Hematopoietic multipotent progenitor cell treated with erythropoietin and hydrocortisone succinate and interleukin-3 and kit ligand, for 8 days (in vitro differentiated cells): ENCODE results near the gene NPM1.
"Not testable (repeated sequence)": the region's sequence is repeated elsewhere in the genome, so short reads cannot be mapped to it uniquely, and the experiment has no call there.

ENCODE experiments used
- DNase-seq: peaks from one replicate; pipeline ENCODE4 v3.0.0-alpha.2; 2015

NPM1 gene

GRCh38 chr5:171386861-171387344 lies 746 bp upstream of the NPM1 start:
- DNase-seq: peak; percentile 67

GRCh38 chr5:171387970-171388815 lies 544 bp downstream of the NPM1 start:
- DNase-seq: peak; percentile 80

GRCh38 chr5:171388816-171389168 lies 1.1 kb downstream of the NPM1 start:
- DNase-seq: no peak

- peak; percentile 2 for DNase-seq
Measured at GRCh38 chr5:171390883-171391677, 3.4 kb downstream of the NPM1 start.

- DNase-seq: peak; percentile 1
Measured at GRCh38 chr5:171391996-171392577, 4.4 kb downstream of the NPM1 start.

GRCh38 chr5:171392585-171393159 lies 5.0 kb downstream of the NPM1 start:
- DNase-seq: no peak

GRCh38 chr5:171395042-171395441 lies 7.4 kb downstream of the NPM1 start:
- peak; percentile 1 for DNase-seq

GRCh38 chr5:171396583-171396982 lies 8.9 kb downstream of the NPM1 start:
- DNase-seq: not testable (repeated sequence)

GRCh38 chr5:171397190-171397589 lies 9.5 kb downstream of the NPM1 start:
- DNase-seq: no peak

GRCh38 chr5:171397599-171397998 lies 9.9 kb downstream of the NPM1 start:
- DNase-seq: no peak

- DNase-seq: not testable (repeated sequence)
Measured at GRCh38 chr5:171398660-171399059, 11.0 kb downstream of the NPM1 start.

GRCh38 chr5:171400169-171400568 lies 12.5 kb downstream of the NPM1 start:
- no peak for DNase-seq

- no peak for DNase-seq
Measured at GRCh38 chr5:171401167-171401947, 13.7 kb downstream of the NPM1 start.

GRCh38 chr5:171402751-171403150 lies 15.1 kb downstream of the NPM1 start:
- not testable (repeated sequence) for DNase-seq

- peak; percentile 52 for DNase-seq
Measured at GRCh38 chr5:171405615-171406014, 18.0 kb downstream of the NPM1 start.

GRCh38 chr5:171407234-171407633 lies 19.6 kb downstream of the NPM1 start:
- no peak for DNase-seq

- DNase-seq: peak; percentile 47
Measured at GRCh38 chr5:171409164-171410136, 21.8 kb downstream of the NPM1 start.

GRCh38 chr5:171410181-171410580 lies 22.5 kb downstream of the NPM1 start:
- no peak for DNase-seq

- DNase-seq: no peak
Measured at GRCh38 chr5:171412186-171412585, 24.5 kb downstream of the NPM1 start.

- DNase-seq: no peak
Measured at GRCh38 chr5:171413153-171413910, 25.7 kb downstream of the NPM1 start.
